GM12878 (cell line): ENCODE results near the gene NPB. TPM values are rescaled to one million over a fixed set of nuclear protein-coding genes. Genes with fewer than 3 reads are reported as not detected.

Experiments
- ATAC-seq: fragments of 200-7000 bp; cut with Tn5 transposase; 3 replicates; pipeline ENCODE4 v1.9.1; 2020; ENCODE audit warnings: mild to moderate bottlenecking, moderate library complexity
- BruUV-seq: library from RNA; stranded (reverse); fragments of 400-500 nt; replicated peaks from 2 replicates; lab custom pipeline; 2021; lab: Mats Ljungman, UMichigan
- CTCF ChIA-PET: fragments of 300-600 bp; sonication (Branson Sonifier 250); formaldehyde crosslinking; extraction: SDS; loops from one replicate; lab custom pipeline; 2021; ENCODE audit warnings: inconsistent platforms; lab: Yijun Ruan, JAX
- POLR2A ChIA-PET: fragments of 350-600 bp; formaldehyde crosslinking; extraction: SDS; loops from one replicate; lab custom pipeline; 2021; ENCODE audit warnings: inconsistent platforms; lab: Charles Lee
- RAD21 ChIA-PET: fragments of 300-600 bp; sonication (Branson Sonifier 250); formaldehyde crosslinking; loops from one replicate; lab custom pipeline; 2023; ENCODE audit warnings: antibody characterized with exemption; ENCODE audit not compliant: unreplicated experiment; lab: Charles Lee
- SMC1A ChIA-PET: fragments of 300-600 bp; sonication (Branson Sonifier 250); formaldehyde crosslinking; loops from one replicate; lab custom pipeline; 2023; ENCODE audit not compliant: unreplicated experiment, uncharacterized antibody; lab: Charles Lee
- DNase-seq: peaks from one replicate; pipeline ENCODE4 v3.0.0-alpha.2; 2011; ENCODE audit warnings: low read depth, low spot score
- FAIRE-seq: peaks from 3 replicates; lab custom pipeline; 2011; peaks lifted over from hg19 to GRCh38; lab: Jason Lieb, UNC
- H2AFZ ChIP-seq: 2 replicates; pipeline ENCODE4 v1.6.0; 2011; ENCODE audit warnings: low read depth, low read length, control low read depth; ENCODE audit not compliant: control insufficient read depth
- H3K27ac ChIP-seq: 2 replicates; pipeline ENCODE4 v1.5.1; 2011; ENCODE audit warnings: control low read depth; ENCODE audit not compliant: control insufficient read depth, insufficient read depth
- H3K27me3 ChIP-seq, 2 experiments: replicated peaks in 1 of 2; 2 replicates each; pipeline versions ENCODE4 v1.6.0 to v1.6.1; 2011; ENCODE audit warnings: low read length in 1 of 2; ENCODE audit not compliant: control insufficient read depth in 2 of 2, insufficient read depth in 2 of 2
- H3K36me3 ChIP-seq, 2 experiments: 2 replicates each; pipeline ENCODE4 v1.5.1; 2011; ENCODE audit warnings: low read length in 1 of 2; ENCODE audit not compliant: control insufficient read depth in 2 of 2, insufficient read depth in 2 of 2
- H3K4me1 ChIP-seq: 2 replicates; pipeline ENCODE4 v1.6.1; 2011; ENCODE audit warnings: mild to moderate bottlenecking, low read length, moderate library complexity, mixed read lengths; ENCODE audit not compliant: control insufficient read depth, insufficient read depth
- H3K4me2 ChIP-seq: 2 replicates; pipeline ENCODE4 v1.6.0; 2011; ENCODE audit warnings: control low read depth; ENCODE audit not compliant: control insufficient read depth, insufficient read depth
- H3K4me3 ChIP-seq: fragments of 200-600 bp; sonication (generic); 2 replicates; pipeline ENCODE4 v1.5.1; 2016
- H3K79me2 ChIP-seq: 2 replicates; pipeline ENCODE4 v1.6.0; 2011; ENCODE audit warnings: low read length; ENCODE audit not compliant: control insufficient read depth, insufficient read depth
- H3K9ac ChIP-seq: 2 replicates; pipeline ENCODE4 v1.8.0; 2011; ENCODE audit warnings: low read length, control low read depth, mixed read lengths; ENCODE audit not compliant: control insufficient read depth, insufficient read depth
- H3K9me3 ChIP-seq: replicated peaks from 3 replicates; pipeline ENCODE4 v1.5.1; 2011; ENCODE audit warnings: mild to moderate bottlenecking, low read length; ENCODE audit not compliant: control insufficient read depth, insufficient read depth
- H4K20me1 ChIP-seq: 2 replicates; pipeline ENCODE4 v1.6.0; 2011; ENCODE audit not compliant: control insufficient read depth, insufficient read depth
- DPF2 ChIP-seq: fragments of 450-650 bp; IDR thresholded peaks from 2 replicates; pipeline ENCODE4 v1.6.1; 2017; ENCODE audit warnings: mild to moderate bottlenecking
- EED ChIP-seq: sonication (generic); IDR thresholded peaks from 2 replicates; pipeline ENCODE4 v1.6.1; 2016; ENCODE audit warnings: antibody characterized with exemption, low read depth
- HDAC6 ChIP-seq: fragments of 200-600 bp; sonication (generic); IDR thresholded peaks from one replicate; pipeline ENCODE4 v1.8.0; 2017; ENCODE audit warnings: antibody characterized with exemption; ENCODE audit not compliant: unreplicated experiment
- IKZF2 ChIP-seq, 2 experiments: fragments of 450-650 bp; IDR thresholded peaks; 2 replicates each; pipeline ENCODE4 v1.6.1; 2017; ENCODE audit warnings: mild to moderate bottlenecking in 2 of 2, moderate library complexity in 2 of 2
- MEF2B ChIP-seq: fragments of 450-650 bp; IDR thresholded peaks from 2 replicates; pipeline ENCODE4 v1.6.1; 2018; ENCODE audit warnings: mild to moderate bottlenecking, moderate library complexity; ENCODE audit not compliant: partially characterized antibody, poor library complexity, severe bottlenecking
- NFYA ChIP-seq: IDR thresholded peaks from 2 replicates; pipeline ENCODE4 v1.6.1; 2011; ENCODE audit warnings: low read depth, mild to moderate bottlenecking, low read length, improper control_type of control experiment, borderline replicate concordance
- NR2F1 ChIP-seq: fragments of 450-650 bp; conservative IDR thresholded peaks from 2 replicates; pipeline ENCODE4 v1.6.1; 2017; ENCODE audit warnings: mild to moderate bottlenecking
- RAD51 ChIP-seq: fragments of 450-650 bp; IDR thresholded peaks from 2 replicates; pipeline ENCODE4 v1.6.1; 2016; ENCODE audit warnings: moderate library complexity, mild to moderate bottlenecking, inconsistent platforms
- RBBP5 ChIP-seq: fragments of 200-600 bp; sonication (generic); conservative IDR thresholded peaks from 2 replicates; pipeline ENCODE4 v1.6.1; 2016
- SP1 ChIP-seq: IDR thresholded peaks from one replicate; pipeline ENCODE4 v1.6.1; 2011; ENCODE audit warnings: low read depth, low read length
- TCF12 ChIP-seq: IDR thresholded peaks from 2 replicates; pipeline ENCODE4 v1.6.1; 2011; ENCODE audit warnings: low read depth, mild to moderate bottlenecking, low read length
- TCF3 ChIP-seq: IDR thresholded peaks from 2 replicates; pipeline ENCODE4 v1.6.1; 2012; ENCODE audit warnings: low read depth, mild to moderate bottlenecking, low read length, borderline replicate concordance; ENCODE audit not compliant: insufficient read depth
- TCF7 ChIP-seq: IDR thresholded peaks from 2 replicates; pipeline ENCODE4 v1.6.1; 2014; ENCODE audit warnings: antibody characterized with exemption, borderline replicate concordance
- ZSCAN29 ChIP-seq: fragments of 450-650 bp; IDR thresholded peaks from 2 replicates; pipeline ENCODE4 v1.6.1; 2017; ENCODE audit warnings: mild to moderate bottlenecking, moderate library complexity
- WGBS: methylation state at CpG from one replicate; pipeline ENCODE4 v1.1.6; 2016; ENCODE audit warnings: low lambda C conversion rate; ENCODE audit not compliant: insufficient replicate concordance, insufficient coverage; ENCODE audit errors: missing lambda C conversion rate; 5-methylcytosine and 5-hydroxymethylcytosine counted together
- in situ Hi-C: fragments of 300-500 bp; cut with MboI; formaldehyde crosslinking; loops from 9 replicates; pipeline ENCODE4 v1.14.3; 2018; ENCODE audit warnings: mixed read lengths
- intact Hi-C: fragments of 100-400 bp; cut with micrococcal nuclease; formaldehyde crosslinking; loops from one replicate; pipeline ENCODE4 v1.14.2; 2022; ENCODE audit not compliant: unreplicated experiment
- polyA plus RNA-seq, 11 experiments: library from polyadenylated mRNA; depleted of rRNA in 4 of 11; unstranded in 6 of 11; stranded (reverse) in 5 of 11; fragments of >200 nt; fragmentation: Nextera tagmentation in 4 of 11; fragmentation: Illumina TruSeq in 1 of 11; extraction: Ambion mirVana in 4 of 11; extraction: Trizol in 1 of 11; gene quantifications; 1 replicate in 1 of 11; 2 replicates in 10 of 11; pipeline versions ENCODE4 v1.2.1 to v1.2.3, GENCODE V29; 2011 to 2016; ENCODE audit warnings: inconsistent platforms in 2 of 11, missing spikeins in 2 of 11, low read depth in 1 of 11
- total RNA-seq, 4 experiments: library from RNA; depleted of rRNA in 3 of 4; stranded (reverse); fragments of >200 nt in 3 of 4; fragmentation: Illumina TruSeq in 1 of 4; extraction: Trizol in 1 of 4; gene quantifications; 2 replicates each; pipeline versions ENCODE4 v1.2.1 to v1.2.3, GENCODE V29; 2013 to 2021
- TF ChIP-seq, protein P1 (sequence below): fragments of 150-350 bp; IDR thresholded peaks from 2 replicates; pipeline ENCODE4 v1.6.1; 2016; ENCODE audit warnings: low read depth, low read length

The NPB gene
- total and polyA plus RNA-seq, 10 of the 15 experiments (the other 5 are each of a cell fraction or from before 2014, with no cell fraction given): 0.03 to 0.40 (median 0.15) TPM; not detected in 2

DNA sequence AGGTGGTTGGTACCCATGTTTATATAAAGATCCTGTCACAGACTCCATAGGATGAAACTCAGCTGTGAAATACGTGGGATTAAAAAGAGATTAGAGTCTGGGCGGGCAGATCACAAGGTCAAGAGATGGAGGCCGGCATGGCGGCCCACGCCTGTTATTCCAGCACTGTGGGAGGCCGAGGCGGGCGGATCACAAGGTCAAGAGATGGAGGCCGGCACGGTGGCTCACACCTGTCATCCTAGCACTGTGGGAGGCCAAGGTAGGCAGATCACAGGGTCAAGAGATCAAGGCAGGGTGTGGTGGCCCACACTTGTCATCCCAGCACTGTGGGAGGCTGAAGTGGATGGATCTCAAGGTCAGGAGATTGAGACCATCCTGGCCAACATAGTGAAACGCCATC is 6.6 kb upstream of the NPB start (continued):
- TF ChIP-seq TCF12: no peak
- TF ChIP-seq NFYA: no peak
- no peak for TF ChIP-seq TCF7
- TF ChIP-seq TCF3: no peak
- no peak for TF ChIP-seq HDAC6
- TF ChIP-seq RBBP5: no peak
- no peak for TF ChIP-seq NR2F1
- TF ChIP-seq, protein P1, sequence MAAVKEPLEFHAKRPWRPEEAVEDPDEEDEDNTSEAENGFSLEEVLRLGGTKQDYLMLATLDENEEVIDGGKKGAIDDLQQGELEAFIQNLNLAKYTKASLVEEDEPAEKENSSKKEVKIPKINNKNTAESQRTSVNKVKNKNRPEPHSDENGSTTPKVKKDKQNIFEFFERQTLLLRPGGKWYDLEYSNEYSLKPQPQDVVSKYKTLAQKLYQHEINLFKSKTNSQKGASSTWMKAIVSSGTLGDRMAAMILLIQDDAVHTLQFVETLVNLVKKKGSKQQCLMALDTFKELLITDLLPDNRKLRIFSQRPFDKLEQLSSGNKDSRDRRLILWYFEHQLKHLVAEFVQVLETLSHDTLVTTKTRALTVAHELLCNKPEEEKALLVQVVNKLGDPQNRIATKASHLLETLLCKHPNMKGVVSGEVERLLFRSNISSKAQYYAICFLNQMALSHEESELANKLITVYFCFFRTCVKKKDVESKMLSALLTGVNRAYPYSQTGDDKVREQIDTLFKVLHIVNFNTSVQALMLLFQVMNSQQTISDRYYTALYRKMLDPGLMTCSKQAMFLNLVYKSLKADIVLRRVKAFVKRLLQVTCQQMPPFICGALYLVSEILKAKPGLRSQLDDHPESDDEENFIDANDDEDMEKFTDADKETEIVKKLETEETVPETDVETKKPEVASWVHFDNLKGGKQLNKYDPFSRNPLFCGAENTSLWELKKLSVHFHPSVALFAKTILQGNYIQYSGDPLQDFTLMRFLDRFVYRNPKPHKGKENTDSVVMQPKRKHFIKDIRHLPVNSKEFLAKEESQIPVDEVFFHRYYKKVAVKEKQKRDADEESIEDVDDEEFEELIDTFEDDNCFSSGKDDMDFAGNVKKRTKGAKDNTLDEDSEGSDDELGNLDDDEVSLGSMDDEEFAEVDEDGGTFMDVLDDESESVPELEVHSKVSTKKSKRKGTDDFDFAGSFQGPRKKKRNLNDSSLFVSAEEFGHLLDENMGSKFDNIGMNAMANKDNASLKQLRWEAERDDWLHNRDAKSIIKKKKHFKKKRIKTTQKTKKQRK: no peak
- no peak for TF ChIP-seq SP1
- TF ChIP-seq, all 136 proteins: peak for 0

DNA sequence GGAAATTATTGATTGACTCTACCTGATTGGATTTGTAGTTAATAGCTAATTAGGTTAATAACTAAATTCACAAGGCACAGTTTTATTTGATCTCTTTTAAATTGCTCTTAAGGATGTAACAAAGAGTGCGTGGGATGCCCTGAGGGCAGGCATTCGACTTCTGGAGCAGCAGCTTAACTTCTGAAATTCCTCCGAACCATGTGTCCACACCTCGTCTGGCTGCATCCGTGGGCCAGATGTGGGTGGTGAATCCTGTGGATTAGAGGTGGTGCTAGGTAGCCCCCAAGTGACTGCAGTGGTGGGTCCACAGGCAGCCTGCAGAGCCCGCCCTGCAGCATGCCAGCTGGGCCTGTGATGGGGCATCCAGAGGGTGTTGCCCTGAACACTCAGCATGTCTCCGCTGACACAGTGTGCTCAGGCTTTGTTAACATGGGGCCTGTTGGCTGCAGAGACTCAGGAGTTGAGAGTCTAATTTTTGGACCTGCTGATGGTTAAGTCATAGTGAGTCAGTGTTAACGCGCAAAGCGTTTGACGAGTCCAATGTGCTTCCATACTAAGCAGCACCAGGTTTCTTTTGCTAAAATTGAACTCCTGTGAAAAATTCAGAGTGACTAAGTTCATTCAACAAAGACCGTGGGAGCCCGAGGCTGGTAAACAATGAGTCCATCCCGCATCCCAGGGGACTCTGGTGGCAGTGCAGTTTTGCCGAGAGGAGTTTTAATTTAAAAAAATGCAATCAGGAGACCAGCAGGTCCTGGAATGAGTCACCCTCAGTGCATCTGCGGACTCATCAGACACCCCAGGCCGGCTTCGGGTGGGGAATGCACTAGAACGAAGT is 3.8 kb upstream of the NPB start:
- Histone ChIP-seq H3K4me1 (peaks cover 11% of the 10 kb centered on the region), H3K36me3 (peaks cover 3 to 14% of the 10 kb centered on the region in 2 experiments; a peak in 3 of 4 replicates), H3K27ac (no peak overlapping the region), H3K9ac (no peak overlapping the region), H3K79me2 (peaks cover 7% of the 10 kb centered on the region), H4K20me1 (no peaks in the 10 kb centered on the region), H3K4me3 (no peak overlapping the region), H2AFZ (no peak overlapping the region), H3K9me3 (no peaks in the 10 kb centered on the region), H3K27me3 (no peaks in the 10 kb centered on the region; a peak in 1 of 4 replicates), H3K4me2 (no peak overlapping the region)
- TSS peak; percentile 10 for BruUV-seq
- FAIRE-seq (no peak), ATAC-seq (no peak), DNase-seq (no peak)
- in situ Hi-C loops (no loop called here), intact Hi-C loops (no loop called here)
- 94% methylated on average over 19 of the region's 19 CpGs for WGBS
- ChIA-PET CTCF (no interaction called here), SMC1A (no interaction called here), POLR2A (no interaction called here), RAD21 (no interaction called here)
- TF ChIP-seq RAD51 (no peak), EED (no peak), IKZF2 (IDR thresholded peaks at IDR 0.05) (no peak), MEF2B (no peak), ZSCAN29 (no peak), DPF2 (no peak)
